Measurements from ENCODE around the gene CCDC157.
A peak's percentile ranks its signal among the peaks of the same experiment; 100 is the strongest.

CCDC157 gene

DNA sequence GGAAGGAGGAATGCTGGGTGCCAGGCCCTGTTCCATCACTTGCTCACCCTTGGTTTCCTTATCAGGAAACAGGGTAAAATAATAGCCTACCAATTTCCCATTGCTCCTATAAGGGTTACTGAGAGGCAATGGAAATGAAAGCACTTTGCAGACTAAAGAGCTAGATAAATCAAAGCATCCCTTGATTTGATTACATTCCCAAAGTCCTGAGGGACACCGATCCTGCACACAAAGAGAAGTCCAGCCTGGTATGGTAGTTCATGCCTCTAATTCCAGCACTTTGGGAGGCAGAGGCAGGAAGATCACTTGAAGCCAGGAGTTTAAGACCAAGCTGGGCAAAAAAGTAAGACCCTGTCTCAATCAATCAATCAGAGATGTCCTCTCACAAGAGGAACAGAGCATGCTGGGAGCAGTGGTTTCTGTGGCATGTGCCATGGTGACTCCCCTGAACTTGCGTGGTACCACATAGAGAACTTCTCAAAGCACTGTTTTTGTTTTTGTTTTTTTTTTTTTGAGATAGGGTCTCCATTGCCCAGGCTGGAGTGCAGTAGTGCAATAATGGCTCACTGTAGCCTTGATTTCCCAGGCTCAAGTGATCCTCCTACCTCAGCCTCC is 40.7 kb upstream of the CCDC157 start:
- CTCF ChIA-PET = interaction anchor here (0.7 to 4.6 kb wide), 3 partner anchors 28 to 314 kb away, joined by 5 to 22 read pairs (median 5); no protein-coding TSS in a partner anchor
- POLR2A ChIA-PET = interaction anchor here (0.6 to 1.1 kb wide), 2 partner anchors 11 to 832 kb away, joined by 4 to 5 read pairs; partner anchors contain the start of gene TBC1D10A
- no peak overlapping the region for H3K27ac ChIP-seq (ENCODE audit: extremely low read depth, low read depth, low read length)

GRCh38 chr22:30317778-30318177 is 39.0 kb upstream of the CCDC157 start:
- CTCF ChIA-PET = interaction anchor here (0.7 to 1.2 kb wide), 4 partner anchors 9 to 479 kb away, joined by 3 to 5 read pairs (median 4); no protein-coding TSS in a partner anchor
- Histone ChIP-seq H3K36me3 (ENCODE audit: control insufficient read depth in 2 of 2, insufficient read depth in 1 of 2, low read length in 2 of 2) (peaks cover 0 to 25% of the 10 kb centered on the region in 2 experiments; a peak in 2 of 3 replicates), H3K27ac (ENCODE audit: extremely low read depth, low read depth, low read length) (no peak overlapping the region), H3K4me3 (ENCODE audit: low read depth, low read length) (no peak overlapping the region), H3K9me3 (ENCODE audit: control insufficient read depth, insufficient read depth, low read depth, low read length) (no peaks in the 10 kb centered on the region), H3K4me1 (ENCODE audit: control insufficient read depth, insufficient read depth, low read length) (no peaks in the 10 kb centered on the region)
- TF ChIP-seq ZNF768 (tag by site-specific recombination; IDR thresholded peaks at IDR 0.05) = no peak
- TF ChIP-seq SP3 (tag by site-specific recombination; IDR thresholded peaks at IDR 0.05) = no peak
- TF ChIP-seq, protein P1, sequence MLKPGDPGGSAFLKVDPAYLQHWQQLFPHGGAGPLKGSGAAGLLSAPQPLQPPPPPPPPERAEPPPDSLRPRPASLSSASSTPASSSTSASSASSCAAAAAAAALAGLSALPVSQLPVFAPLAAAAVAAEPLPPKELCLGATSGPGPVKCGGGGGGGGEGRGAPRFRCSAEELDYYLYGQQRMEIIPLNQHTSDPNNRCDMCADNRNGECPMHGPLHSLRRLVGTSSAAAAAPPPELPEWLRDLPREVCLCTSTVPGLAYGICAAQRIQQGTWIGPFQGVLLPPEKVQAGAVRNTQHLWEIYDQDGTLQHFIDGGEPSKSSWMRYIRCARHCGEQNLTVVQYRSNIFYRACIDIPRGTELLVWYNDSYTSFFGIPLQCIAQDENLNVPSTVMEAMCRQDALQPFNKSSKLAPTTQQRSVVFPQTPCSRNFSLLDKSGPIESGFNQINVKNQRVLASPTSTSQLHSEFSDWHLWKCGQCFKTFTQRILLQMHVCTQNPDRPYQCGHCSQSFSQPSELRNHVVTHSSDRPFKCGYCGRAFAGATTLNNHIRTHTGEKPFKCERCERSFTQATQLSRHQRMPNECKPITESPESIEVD (tag by site-specific recombination; IDR thresholded peaks at IDR 0.05) = no peak
- TF ChIP-seq KLF17 (tag by site-specific recombination; IDR thresholded peaks at IDR 0.05) = no peak
- POLR2A ChIA-PET = no interaction called here

More for the DNA sequence above, 40.7 kb upstream of the CCDC157 start:
- H3K4me1 ChIP-seq (ENCODE audit: control insufficient read depth, insufficient read depth, low read length) = no peaks in the 10 kb centered on the region
- peaks cover 0 to 19% of the 10 kb centered on the region in 2 experiments; a peak in 2 of 3 replicates for H3K36me3 ChIP-seq (ENCODE audit: control insufficient read depth in 2 of 2, insufficient read depth in 1 of 2, low read length in 2 of 2)
- TF ChIP-seq ZNF24 (tag by site-specific recombination; IDR thresholded peaks at IDR 0.05) (no peak), ZNF623 (tag by site-specific recombination; IDR thresholded peaks at IDR 0.05) (no peak), ZNF843 (tag by site-specific recombination; IDR thresholded peaks at IDR 0.05) (no peak), ZNF571 (tag by site-specific recombination; IDR thresholded peaks at IDR 0.05) (no peak)
- no peaks in the 10 kb centered on the region for H3K9me3 ChIP-seq (ENCODE audit: control insufficient read depth, insufficient read depth, low read depth, low read length)
- no peak overlapping the region for H3K4me3 ChIP-seq (ENCODE audit: low read depth, low read length)

DNA sequence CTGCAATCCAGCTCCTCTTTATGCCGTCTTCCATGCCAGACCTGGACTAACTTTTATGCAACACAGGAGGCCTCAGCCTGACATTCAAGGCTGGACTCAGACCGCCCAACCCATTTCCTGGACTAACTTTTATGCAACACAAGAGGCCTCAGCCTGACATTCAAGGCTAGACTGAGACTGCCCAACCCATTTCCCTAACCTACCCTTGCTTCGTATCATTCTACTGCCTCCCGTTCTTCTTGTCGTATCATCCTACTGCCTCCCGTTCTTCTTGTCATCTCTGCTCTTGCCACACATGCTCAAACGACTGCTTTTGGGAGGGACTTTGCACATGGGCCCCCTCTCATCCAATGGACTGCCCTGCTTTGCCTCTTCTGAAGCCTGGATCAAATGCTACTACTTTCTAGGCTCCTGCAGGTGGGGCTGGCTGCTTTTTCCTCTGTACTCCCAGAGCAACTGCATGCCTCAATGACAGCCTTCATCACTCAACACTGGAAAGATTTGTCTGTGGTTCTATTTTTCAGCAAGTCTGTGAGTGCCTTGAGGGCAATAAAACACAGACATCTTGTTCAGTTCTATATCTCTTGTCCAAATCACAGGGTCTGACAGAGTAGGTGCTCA is 37.9 kb upstream of the CCDC157 start:
- Histone ChIP-seq H3K4me3 (ENCODE audit: low read depth, low read length) (no peak overlapping the region), H3K27ac (ENCODE audit: extremely low read depth, low read depth, low read length) (no peak overlapping the region), H3K4me1 (ENCODE audit: control insufficient read depth, insufficient read depth, low read length) (no peaks in the 10 kb centered on the region), H3K36me3 (ENCODE audit: control insufficient read depth in 2 of 2, insufficient read depth in 1 of 2, low read length in 2 of 2) (peaks cover 0 to 28% of the 10 kb centered on the region in 2 experiments; a peak in 2 of 3 replicates), H3K9me3 (ENCODE audit: control insufficient read depth, insufficient read depth, low read depth, low read length) (no peaks in the 10 kb centered on the region)
- TF ChIP-seq CTCF (tag by site-specific recombination; IDR thresholded peaks at IDR 0.05) (peak; percentile 25; the same call in 1 of the 2 replicates), KLF8 (tag by site-specific recombination; IDR thresholded peaks at IDR 0.05) (no peak), ZNF48 (tag by site-specific recombination; IDR thresholded peaks at IDR 0.05) (no peak), ZNF664 (tag by site-specific recombination; IDR thresholded peaks at IDR 0.05) (no peak; the same call in 1 of the 2 replicates)
- ChIA-PET POLR2A (no interaction called here), CTCF (interaction anchor here (0.5 to 1.2 kb wide), 3 partner anchors 9 to 247 kb away, joined by 3 to 4 read pairs (median 3); no protein-coding TSS in a partner anchor)
